Right lobe of liver (tissue), 4 donors: ENCODE data around the gene CYTH1.

Source experiments
- CTCF ChIP-seq, 4 donors: fragments of 200-600 bp in 3 of 4; fragments of 450-650 bp in 1 of 4; IDR thresholded peaks; one replicate each; pipeline versions ENCODE4 v1.5.1 to v1.8.0; 2016 to 2022; ENCODE audit warnings: antibody characterized with exemption in 4 of 4, mild to moderate bottlenecking in 2 of 4
- POLR2A ChIP-seq: fragments of 450-650 bp; IDR thresholded peaks from one replicate; pipeline ENCODE4 v1.6.1; 2017; ENCODE audit warnings: antibody characterized with exemption, mild to moderate bottlenecking
- donor health status: DM: no; HTN: no; CAD: no.
- donor health status: DM: no; HTN: no; CAD: no.
- donor health status: DM: no; HTN: yes; CAD: no.

- TF ChIP-seq CTCF (IDR thresholded peaks at IDR 0.05): no peak
- no peak for TF ChIP-seq POLR2A
These were observed 41.4 kb upstream of the CYTH1 start for GRCh38 chr17:78823282-78824046.
